Activated T-cell treated with anti-CD3 and anti-CD28 coated beads, Interleukin-2, amount 50 U/mL, for 72 hours (primary cell): ENCODE data around the gene MAP4K4. TPM values are rescaled to one million over a fixed set of nuclear protein-coding genes. Genes with fewer than 3 reads are reported as not detected.

Source experiments
- ATAC-seq, 2 donors: fragments of 150-1000 bp; cut with Tn5 transposase; replicated peaks in 1 of 2; 2 replicates each; pipeline ENCODE4 v1.10.0; 2021; ENCODE audit warnings: moderate library complexity in 2 of 2, mild to moderate bottlenecking in 1 of 2
- DNase-seq, 2 donors: peaks; one replicate each; pipeline ENCODE4 v3.0.0; 2021 to 2022; ENCODE audit warnings: mixed read lengths in 1 of 2
- H3K27ac Mint-ChIP-seq: one replicate; pipeline ENCODE4 v1.8.0; 2022; ENCODE audit warnings: mild to moderate bottlenecking, moderate library complexity, mixed read lengths
- H3K27me3 Mint-ChIP-seq: one replicate; pipeline ENCODE4 v1.8.0; 2022; ENCODE audit warnings: low read depth, mixed read lengths
- H3K36me3 Mint-ChIP-seq, 2 donors: one replicate each; pipeline ENCODE4 v1.8.0; 2022; ENCODE audit warnings: mixed read lengths in 2 of 2, mild to moderate bottlenecking in 1 of 2; ENCODE audit not compliant: insufficient read depth in 2 of 2
- H3K4me1 Mint-ChIP-seq: one replicate; pipeline ENCODE4 v1.8.0; 2022; ENCODE audit warnings: low read depth, mixed read lengths
- H3K4me3 Mint-ChIP-seq, 2 donors: one replicate each; pipeline ENCODE4 v1.8.0; 2022; ENCODE audit warnings: mild to moderate bottlenecking in 2 of 2, mixed read lengths in 2 of 2, moderate library complexity in 2 of 2
- H3K9me3 Mint-ChIP-seq, 2 donors: one replicate each; pipeline ENCODE4 v1.8.0; 2022; ENCODE audit warnings: mixed read lengths in 2 of 2
- total RNA-seq, 2 donors: library from RNA; stranded (reverse); gene quantifications; one replicate each; pipeline ENCODE4 v1.2.3, GENCODE V29; 2022

The MAP4K4 gene
- total RNA-seq, 2 donors from 2014 or later: 72.1 to 85.1 TPM

GRCh38 chr2:101731221-101732054 is 33.9 kb downstream of the MAP4K4 start:
- DNase-seq: no peak
- no peak overlapping the region for H3K4me3 Mint-ChIP-seq
- H3K36me3 Mint-ChIP-seq: no peaks in the 10 kb centered on the region
- no peak overlapping the region for H3K27ac Mint-ChIP-seq
- no peaks in the 10 kb centered on the region for H3K9me3 Mint-ChIP-seq
- peaks cover 91% of the 10 kb centered on the region for H3K4me1 Mint-ChIP-seq
- no peaks in the 10 kb centered on the region for H3K27me3 Mint-ChIP-seq
- no peak for ATAC-seq

- H3K27ac Mint-ChIP-seq: no peak overlapping the region
- peak overlapping the region; percentile 8 to 38 for H3K4me3 Mint-ChIP-seq
- peaks cover 94% of the 10 kb centered on the region for H3K4me1 Mint-ChIP-seq
- DNase-seq: no peak
- H3K36me3 Mint-ChIP-seq: no peaks in the 10 kb centered on the region
- H3K27me3 Mint-ChIP-seq: no peaks in the 10 kb centered on the region
- no peaks in the 10 kb centered on the region for H3K9me3 Mint-ChIP-seq
- peak in 1 of 2 donors; percentile 3 for ATAC-seq
These were observed 34.7 kb downstream of the MAP4K4 start for GRCh38 chr2:101732199-101732598.

- no peaks in the 10 kb centered on the region for H3K9me3 Mint-ChIP-seq
- no peak for ATAC-seq
- H3K4me3 Mint-ChIP-seq: peak overlapping the region; percentile 8 to 38
- H3K27ac Mint-ChIP-seq: no peak overlapping the region
- peaks cover 94% of the 10 kb centered on the region for H3K4me1 Mint-ChIP-seq
- H3K27me3 Mint-ChIP-seq: no peaks in the 10 kb centered on the region
- DNase-seq: no peak
- no peaks in the 10 kb centered on the region for H3K36me3 Mint-ChIP-seq
These were observed 35.3 kb downstream of the MAP4K4 start for GRCh38 chr2:101732773-101733256.

GRCh38 chr2:101733257-101733993 is 35.9 kb downstream of the MAP4K4 start:
- H3K4me1 Mint-ChIP-seq: peaks cover 94% of the 10 kb centered on the region
- H3K27ac Mint-ChIP-seq: no peak overlapping the region
- no peaks in the 10 kb centered on the region for H3K9me3 Mint-ChIP-seq
- DNase-seq (no peak), ATAC-seq (no peak)
- H3K4me3 Mint-ChIP-seq: peak overlapping the region; percentile 8 to 38
- H3K36me3 Mint-ChIP-seq: no peaks in the 10 kb centered on the region
- H3K27me3 Mint-ChIP-seq: no peaks in the 10 kb centered on the region

- peaks cover 90% of the 10 kb centered on the region for H3K4me1 Mint-ChIP-seq
- no peaks in the 10 kb centered on the region for H3K36me3 Mint-ChIP-seq
- H3K27ac Mint-ChIP-seq: no peak overlapping the region
- H3K4me3 Mint-ChIP-seq: peak overlapping the region in 1 of 2 donors; percentile 2
- no peaks in the 10 kb centered on the region for H3K27me3 Mint-ChIP-seq
- no peak for ATAC-seq
- no peak for DNase-seq
- H3K9me3 Mint-ChIP-seq: no peaks in the 10 kb centered on the region
These were observed 37.1 kb downstream of the MAP4K4 start for GRCh38 chr2:101734505-101735165.

GRCh38 chr2:101735166-101735533 is 37.6 kb downstream of the MAP4K4 start:
- no peak for ATAC-seq
- peaks cover 85% of the 10 kb centered on the region for H3K4me1 Mint-ChIP-seq

GRCh38 chr2:101736233-101736632 is 38.7 kb downstream of the MAP4K4 start:
- ATAC-seq (peak; percentile 23 to 24), DNase-seq (no peak)
- peaks cover 76% of the 10 kb centered on the region for H3K4me1 Mint-ChIP-seq
- peak overlapping the region; percentile 62 to 74 for H3K4me3 Mint-ChIP-seq
- peak overlapping the region; percentile 61 for H3K27ac Mint-ChIP-seq
- no peaks in the 10 kb centered on the region for H3K9me3 Mint-ChIP-seq
- H3K27me3 Mint-ChIP-seq: no peaks in the 10 kb centered on the region
- H3K36me3 Mint-ChIP-seq: no peaks in the 10 kb centered on the region

More at GRCh38 chr2:101735166-101735533, 37.6 kb downstream of the MAP4K4 start:
- Mint-ChIP-seq H3K27ac (no peak overlapping the region), H3K27me3 (no peaks in the 10 kb centered on the region), H3K36me3 (no peaks in the 10 kb centered on the region), H3K4me3 (peak overlapping the region in 1 of 2 donors; percentile 35), H3K9me3 (no peaks in the 10 kb centered on the region)
- no peak for DNase-seq

GRCh38 chr2:101736861-101737291 is 39.4 kb downstream of the MAP4K4 start:
- H3K9me3 Mint-ChIP-seq: no peaks in the 10 kb centered on the region

GRCh38 chr2:101737478-101738255 is 40.2 kb downstream of the MAP4K4 start:
- H3K9me3 Mint-ChIP-seq: no peaks in the 10 kb centered on the region
- peaks cover 75% of the 10 kb centered on the region for H3K4me1 Mint-ChIP-seq
- ATAC-seq (no peak), DNase-seq (no peak)
- peak overlapping the region; percentile 88 for H3K27ac Mint-ChIP-seq
- H3K27me3 Mint-ChIP-seq: no peaks in the 10 kb centered on the region
- no peaks in the 10 kb centered on the region for H3K36me3 Mint-ChIP-seq
- peak overlapping the region; percentile 64 to 76 for H3K4me3 Mint-ChIP-seq

More at GRCh38 chr2:101736861-101737291, 39.4 kb downstream of the MAP4K4 start:
- DNase-seq (peak; percentile 69 to 76), ATAC-seq (peak; percentile 83 to 86)
- peaks cover 74% of the 10 kb centered on the region for H3K4me1 Mint-ChIP-seq
- H3K27me3 Mint-ChIP-seq: no peaks in the 10 kb centered on the region
- H3K4me3 Mint-ChIP-seq: peak overlapping the region; percentile 62 to 74
- no peaks in the 10 kb centered on the region for H3K36me3 Mint-ChIP-seq
- H3K27ac Mint-ChIP-seq: peak overlapping the region; percentile 61

GRCh38 chr2:101738649-101739048 is 41.1 kb downstream of the MAP4K4 start:
- no peaks in the 10 kb centered on the region for H3K27me3 Mint-ChIP-seq
- DNase-seq (no peak), ATAC-seq (no peak)
- peak overlapping the region in 1 of 2 donors; percentile 24 for H3K4me3 Mint-ChIP-seq
- no peak overlapping the region for H3K27ac Mint-ChIP-seq
- H3K4me1 Mint-ChIP-seq: peaks cover 75% of the 10 kb centered on the region
- no peaks in the 10 kb centered on the region for H3K36me3 Mint-ChIP-seq
- no peaks in the 10 kb centered on the region for H3K9me3 Mint-ChIP-seq

- H3K27me3 Mint-ChIP-seq: no peaks in the 10 kb centered on the region
- no peak overlapping the region for H3K4me3 Mint-ChIP-seq
- no peaks in the 10 kb centered on the region for H3K9me3 Mint-ChIP-seq
- no peak overlapping the region for H3K27ac Mint-ChIP-seq
- ATAC-seq (no peak), DNase-seq (no peak)
- peaks cover 77% of the 10 kb centered on the region for H3K4me1 Mint-ChIP-seq
- no peaks in the 10 kb centered on the region for H3K36me3 Mint-ChIP-seq
These were observed 43.1 kb downstream of the MAP4K4 start for GRCh38 chr2:101740555-101740964.

- H3K4me3 Mint-ChIP-seq: peak overlapping the region in 1 of 2 donors; percentile 10
- no peak for ATAC-seq
These were observed 44.4 kb downstream of the MAP4K4 start for GRCh38 chr2:101741775-101742520.

More at GRCh38 chr2:101741775-101742520, 44.4 kb downstream of the MAP4K4 start:
- Mint-ChIP-seq H3K4me1 (peaks cover 77% of the 10 kb centered on the region), H3K27ac (peak overlapping the region; percentile 3), H3K9me3 (no peaks in the 10 kb centered on the region), H3K27me3 (no peaks in the 10 kb centered on the region), H3K36me3 (no peaks in the 10 kb centered on the region)
- no peak for DNase-seq
